GM23338 (cell line): ENCODE data around the gene FUBP1.
"Not testable (repeated sequence)": the region's sequence is repeated elsewhere in the genome, so short reads cannot be mapped to it uniquely, and the experiment has no call there.

Experiments
- EZH2 ChIP-seq: fragments of 200-600 bp; sonication (generic); IDR thresholded peaks from one replicate; pipeline ENCODE4 v1.8.0; 2017; ENCODE audit warnings: antibody characterized with exemption, mild to moderate bottlenecking, low read depth; ENCODE audit not compliant: unreplicated experiment
- EZH2phosphoT487 ChIP-seq: fragments of 200-600 bp; sonication (generic); IDR thresholded peaks from one replicate; pipeline ENCODE4 v1.8.1; 2018; ENCODE audit warnings: antibody characterized with exemption; ENCODE audit not compliant: unreplicated experiment
- TF ChIP-seq, protein P1 (sequence below), 2 experiments: fragments of 200-600 bp in 1 of 2; sonication (generic) in 1 of 2; conservative IDR thresholded peaks; 2 replicates each; pipeline versions ENCODE4 v1.5.1 to v1.6.1; 2016 to 2017; ENCODE audit warnings: antibody characterized with exemption in 2 of 2, low read depth in 2 of 2, mild to moderate bottlenecking in 2 of 2, moderate library complexity in 1 of 2

GRCh38 chr1:77983352-77983996 is 4.6 kb upstream of the FUBP1 start:
- not testable (repeated sequence) for TF ChIP-seq EZH2phosphoT487, EZH2
- TF ChIP-seq, protein P1, sequence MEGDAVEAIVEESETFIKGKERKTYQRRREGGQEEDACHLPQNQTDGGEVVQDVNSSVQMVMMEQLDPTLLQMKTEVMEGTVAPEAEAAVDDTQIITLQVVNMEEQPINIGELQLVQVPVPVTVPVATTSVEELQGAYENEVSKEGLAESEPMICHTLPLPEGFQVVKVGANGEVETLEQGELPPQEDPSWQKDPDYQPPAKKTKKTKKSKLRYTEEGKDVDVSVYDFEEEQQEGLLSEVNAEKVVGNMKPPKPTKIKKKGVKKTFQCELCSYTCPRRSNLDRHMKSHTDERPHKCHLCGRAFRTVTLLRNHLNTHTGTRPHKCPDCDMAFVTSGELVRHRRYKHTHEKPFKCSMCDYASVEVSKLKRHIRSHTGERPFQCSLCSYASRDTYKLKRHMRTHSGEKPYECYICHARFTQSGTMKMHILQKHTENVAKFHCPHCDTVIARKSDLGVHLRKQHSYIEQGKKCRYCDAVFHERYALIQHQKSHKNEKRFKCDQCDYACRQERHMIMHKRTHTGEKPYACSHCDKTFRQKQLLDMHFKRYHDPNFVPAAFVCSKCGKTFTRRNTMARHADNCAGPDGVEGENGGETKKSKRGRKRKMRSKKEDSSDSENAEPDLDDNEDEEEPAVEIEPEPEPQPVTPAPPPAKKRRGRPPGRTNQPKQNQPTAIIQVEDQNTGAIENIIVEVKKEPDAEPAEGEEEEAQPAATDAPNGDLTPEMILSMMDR (conservative IDR thresholded peaks at IDR 0.05; ENCODE audit: low read depth in 2 of 2): not testable (repeated sequence)
